HCT116 (cell line): ENCODE measurements around the gene USF2. TPM values are rescaled to one million over a fixed set of nuclear protein-coding genes. Genes with fewer than 3 reads are reported as not detected.
"Not testable (repeated sequence)": the region's sequence is repeated elsewhere in the genome, so short reads cannot be mapped to it uniquely, and the experiment has no call there.

Experiments
- ATAC-seq: fragments of 200-7000 bp; cut with Tn5 transposase; 2 replicates; pipeline ENCODE4 v1.9.1; 2020; ENCODE audit warnings: mild to moderate bottlenecking, moderate library complexity
- BruUV-seq: library from RNA; stranded (reverse); fragments of 400-500 nt; replicated peaks from 2 replicates; lab custom pipeline; 2021; lab: Mats Ljungman, UMichigan
- CTCF ChIA-PET: fragments of 300-600 bp; sonication (Branson Sonifier 250); formaldehyde crosslinking; loops from one replicate; lab custom pipeline; 2021; ENCODE audit warnings: antibody characterized with exemption; lab: Charles Lee
- POLR2A ChIA-PET: fragments of 300-600, 350-600 bp; sonication (Branson Sonifier 250); formaldehyde crosslinking; loops from one replicate; lab custom pipeline; 2021; ENCODE audit warnings: antibody characterized with exemption; lab: Charles Lee
- RAD21 ChIA-PET, 2 experiments: fragments of 300-600 bp; sonication (Branson Sonifier 250); formaldehyde crosslinking; loops; one replicate each; lab custom pipeline; 2023; ENCODE audit warnings: low total read pairs in 2 of 2; ENCODE audit not compliant: uncharacterized antibody in 2 of 2, unreplicated experiment in 2 of 2, low non-redundant PET in 1 of 2; lab: Charles Lee
- DNase-seq: peaks from one replicate; pipeline ENCODE4 v3.0.0-alpha.2; 2010; ENCODE audit warnings: low read depth, low spot score
- H2AFZ ChIP-seq: fragments of 200-600 bp; shearing (Covaris generic), sonication (generic); 2 replicates; pipeline ENCODE4 v1.6.1; 2017; ENCODE audit warnings: low read depth, mixed run types, mixed read lengths, antibody characterized with exemption, low read length; ENCODE audit not compliant: poor library complexity, severe bottlenecking
- H3K27ac ChIP-seq: 2 replicates; pipeline ENCODE4 v1.5.1; 2012; ENCODE audit warnings: low read depth, low read length
- H3K27me3 ChIP-seq: fragments of 200-600 bp; sonication (generic); 2 replicates; pipeline ENCODE4 v1.6.1; 2016; ENCODE audit warnings: mixed run types, low read length, mixed read lengths; ENCODE audit not compliant: insufficient read depth
- H3K36me3 ChIP-seq, 2 experiments: fragments of 200-500 bp in 1 of 2; fragments of 200-600 bp in 1 of 2; sonication (Bioruptor generic) in 1 of 2; sonication (generic) in 1 of 2; 2 replicates each; pipeline versions ENCODE4 v1.5.1 to v1.6.1; 2014 to 2016; ENCODE audit warnings: low read length in 2 of 2, inconsistent platforms in 1 of 2, mixed read lengths in 1 of 2, mixed run types in 1 of 2; ENCODE audit not compliant: insufficient read depth in 2 of 2, control insufficient read depth in 1 of 2
- H3K4me1 ChIP-seq, 2 experiments: fragments of 200-600 bp in 1 of 2; sonication (generic) in 1 of 2; 2 replicates each; pipeline versions ENCODE4 v1.5.1 to v1.6.1; 2012 to 2017; ENCODE audit warnings: low read length in 2 of 2, inconsistent platforms in 1 of 2, mild to moderate bottlenecking in 1 of 2, mixed read lengths in 1 of 2, mixed run types in 1 of 2, moderate library complexity in 1 of 2; ENCODE audit not compliant: insufficient read depth in 2 of 2, control insufficient read depth in 1 of 2
- H3K4me2 ChIP-seq: fragments of 200-600 bp; sonication (generic); 2 replicates; pipeline ENCODE4 v1.6.1; 2017; ENCODE audit warnings: mixed run types, low read length, mixed read lengths
- H3K4me3 ChIP-seq, 2 experiments: fragments of 200-600 bp in 1 of 2; sonication (generic) in 1 of 2; replicated peaks in 1 of 2; 2 replicates each; pipeline ENCODE4 v1.5.1; 2011 to 2016; ENCODE audit warnings: low read length in 2 of 2, control low read depth in 1 of 2, low read depth in 1 of 2, mild to moderate bottlenecking in 1 of 2, mixed read lengths in 1 of 2, mixed run types in 1 of 2
- H3K79me2 ChIP-seq: fragments of 200-600 bp; sonication (generic); 2 replicates; pipeline ENCODE4 v1.6.1; 2017; ENCODE audit warnings: mild to moderate bottlenecking, mixed run types, low read length, moderate library complexity, mixed read lengths; ENCODE audit not compliant: insufficient read depth
- H3K9ac ChIP-seq: fragments of 200-600 bp; sonication (generic); 2 replicates; pipeline ENCODE4 v1.6.1; 2016; ENCODE audit warnings: low read length, mixed read lengths
- H3K9me2 ChIP-seq: fragments of 200-600 bp; sonication (generic), shearing (Covaris generic); 2 replicates; pipeline ENCODE4 v1.6.1; 2017; ENCODE audit warnings: mixed run types, mild to moderate bottlenecking, moderate library complexity; ENCODE audit not compliant: insufficient read depth
- H3K9me3 ChIP-seq, 2 experiments: fragments of 200-500 bp in 1 of 2; fragments of 200-600 bp in 1 of 2; sonication (Bioruptor generic) in 1 of 2; sonication (generic) in 1 of 2; 2 replicates each; pipeline ENCODE4 v1.6.1; 2014 to 2017; ENCODE audit warnings: low read length in 2 of 2, mixed read lengths in 2 of 2, inconsistent platforms in 1 of 2, low read depth in 1 of 2, mild to moderate bottlenecking in 1 of 2, mixed run types in 1 of 2, moderate library complexity in 1 of 2; ENCODE audit not compliant: control insufficient read depth in 1 of 2, insufficient read depth in 1 of 2
- H4K20me1 ChIP-seq: fragments of 200-600 bp; sonication (generic), shearing (Covaris generic); 2 replicates; pipeline ENCODE4 v1.6.1; 2017; ENCODE audit warnings: mixed run types, mild to moderate bottlenecking, moderate library complexity; ENCODE audit not compliant: insufficient read depth
- CBX3 ChIP-seq: IDR thresholded peaks from 2 replicates; pipeline ENCODE4 v1.6.1; 2012; ENCODE audit warnings: low read depth
- CEBPB ChIP-seq: IDR thresholded peaks from 2 replicates; pipeline ENCODE4 v1.6.1; 2012; ENCODE audit warnings: low read depth
- CTCF ChIP-seq, 3 experiments: fragments of 200-600 bp in 1 of 3; sonication (generic) in 1 of 3; IDR thresholded peaks in 2 of 3; conservative IDR thresholded peaks in 1 of 3; 2 replicates each; pipeline ENCODE4 v1.5.1; 2012 to 2017; ENCODE audit warnings: low read depth in 2 of 3, low read length in 2 of 3, antibody characterized with exemption in 1 of 3, borderline replicate concordance in 1 of 3, control low read depth in 1 of 3, mild to moderate bottlenecking in 1 of 3, mixed read lengths in 1 of 3, mixed run types in 1 of 3, moderate library complexity in 1 of 3; ENCODE audit not compliant: insufficient read depth in 1 of 3
- ELF1 ChIP-seq: IDR thresholded peaks from 2 replicates; pipeline ENCODE4 v1.6.1; 2012; ENCODE audit warnings: low read depth, borderline replicate concordance
- EZH2 ChIP-seq: fragments of 200-600 bp; sonication (generic); IDR thresholded peaks from 2 replicates; pipeline ENCODE4 v1.6.1; 2017; ENCODE audit warnings: antibody characterized with exemption, mixed run types
- FOSL1 ChIP-seq: IDR thresholded peaks from 2 replicates; pipeline ENCODE4 v1.6.1; 2012; ENCODE audit warnings: low read depth
- JUND ChIP-seq: IDR thresholded peaks from 2 replicates; pipeline ENCODE4 v1.6.1; 2012
- POLR2AphosphoS5 ChIP-seq: IDR thresholded peaks from 2 replicates; pipeline ENCODE4 v1.6.1; 2011; ENCODE audit warnings: mild to moderate bottlenecking, low read depth, low read length, moderate library complexity
- RAD21 ChIP-seq: IDR thresholded peaks from 2 replicates; pipeline ENCODE4 v1.6.1; 2012; ENCODE audit warnings: low read depth, mild to moderate bottlenecking
- SIN3A ChIP-seq: IDR thresholded peaks from 2 replicates; pipeline ENCODE4 v1.6.1; 2012; ENCODE audit warnings: low read depth
- SP1 ChIP-seq: IDR thresholded peaks from 2 replicates; pipeline ENCODE4 v1.6.1; 2012; ENCODE audit warnings: low read depth
- SRF ChIP-seq: IDR thresholded peaks from 2 replicates; pipeline ENCODE4 v1.6.1; 2012; ENCODE audit warnings: low read depth
- TCF7L2 ChIP-seq: IDR thresholded peaks from 2 replicates; pipeline ENCODE4 v1.7.0; 2011; ENCODE audit warnings: borderline replicate concordance, inconsistent platforms; ENCODE audit not compliant: insufficient read depth, insufficient read length; ENCODE audit errors: extremely low read depth
- YY1 ChIP-seq: IDR thresholded peaks from 2 replicates; pipeline ENCODE4 v1.6.1; 2011; ENCODE audit warnings: low read length, low read depth, moderate library complexity, mild to moderate bottlenecking; ENCODE audit not compliant: insufficient replicate concordance; ENCODE audit errors: extremely low read depth
- ZNF274 ChIP-seq: fragments of 200-500 bp; sonication (Bioruptor generic); IDR thresholded peaks from 2 replicates; pipeline ENCODE4 v1.6.1; 2014; ENCODE audit warnings: mild to moderate bottlenecking, low read depth, low read length, inconsistent platforms
- intact Hi-C: fragments of 100-400 bp; cut with micrococcal nuclease; formaldehyde crosslinking; loops from 2 replicates; pipeline ENCODE4 v1.10.0; 2022
- total RNA-seq: library from RNA; stranded (reverse); gene quantifications from one replicate; pipeline ENCODE4 v1.2.1, GENCODE V29; 2021; ENCODE audit not compliant: unreplicated experiment
- TF ChIP-seq, protein P1 (sequence below): IDR thresholded peaks from 2 replicates; pipeline ENCODE4 v1.6.1; 2012; ENCODE audit warnings: low read depth

USF2 gene
- total RNA-seq, 1 experiment from 2014 or later, result 98.4 TPM

GRCh38 chr19:35285095-35285449 lies 16.3 kb downstream of the USF2 start:
- no peak for ATAC-seq
- Histone ChIP-seq H3K27ac (no peak overlapping the region), H3K27me3 (no peaks in the 10 kb centered on the region), H3K36me3 (no peaks in the 10 kb centered on the region), H3K9ac (no peak overlapping the region), H4K20me1 (no peaks in the 10 kb centered on the region), H3K4me1 (peaks cover 0 to 6% of the 10 kb centered on the region in 2 experiments; a peak in 1 of 4 replicates), H3K4me2 (no peak overlapping the region), H3K4me3 (no peak overlapping the region), H3K9me3 (no peaks in the 10 kb centered on the region), H3K79me2 (no peaks in the 10 kb centered on the region), H2AFZ (no peak overlapping the region), H3K9me2 (no peaks in the 10 kb centered on the region)
- no TSS peak for BruUV-seq
- ChIA-PET POLR2A (no interaction called here), RAD21 (no interaction called here), CTCF (no interaction called here)
- intact Hi-C loops, result no loop called here
- no peak for DNase-seq
- TF ChIP-seq TCF7L2 (no peak), ELF1 (no peak), YY1 (no peak), FOSL1 (no peak), RAD21 (no peak), CBX3 (no peak), ZNF274 (no peak), EZH2 (no peak), CTCF (IDR thresholded peaks at IDR 0.05 in 2 of 3, conservative IDR thresholded peaks at IDR 0.05 in 1 of 3; ENCODE audit: borderline replicate concordance in 1 of 3, insufficient read depth in 1 of 3, low read depth in 2 of 3, low read length in 2 of 3) (no peak), POLR2AphosphoS5 (no peak), JUND (no peak), SIN3A (no peak), SRF (no peak), SP1 (no peak), CEBPB (no peak)
- TF ChIP-seq, protein P1, sequence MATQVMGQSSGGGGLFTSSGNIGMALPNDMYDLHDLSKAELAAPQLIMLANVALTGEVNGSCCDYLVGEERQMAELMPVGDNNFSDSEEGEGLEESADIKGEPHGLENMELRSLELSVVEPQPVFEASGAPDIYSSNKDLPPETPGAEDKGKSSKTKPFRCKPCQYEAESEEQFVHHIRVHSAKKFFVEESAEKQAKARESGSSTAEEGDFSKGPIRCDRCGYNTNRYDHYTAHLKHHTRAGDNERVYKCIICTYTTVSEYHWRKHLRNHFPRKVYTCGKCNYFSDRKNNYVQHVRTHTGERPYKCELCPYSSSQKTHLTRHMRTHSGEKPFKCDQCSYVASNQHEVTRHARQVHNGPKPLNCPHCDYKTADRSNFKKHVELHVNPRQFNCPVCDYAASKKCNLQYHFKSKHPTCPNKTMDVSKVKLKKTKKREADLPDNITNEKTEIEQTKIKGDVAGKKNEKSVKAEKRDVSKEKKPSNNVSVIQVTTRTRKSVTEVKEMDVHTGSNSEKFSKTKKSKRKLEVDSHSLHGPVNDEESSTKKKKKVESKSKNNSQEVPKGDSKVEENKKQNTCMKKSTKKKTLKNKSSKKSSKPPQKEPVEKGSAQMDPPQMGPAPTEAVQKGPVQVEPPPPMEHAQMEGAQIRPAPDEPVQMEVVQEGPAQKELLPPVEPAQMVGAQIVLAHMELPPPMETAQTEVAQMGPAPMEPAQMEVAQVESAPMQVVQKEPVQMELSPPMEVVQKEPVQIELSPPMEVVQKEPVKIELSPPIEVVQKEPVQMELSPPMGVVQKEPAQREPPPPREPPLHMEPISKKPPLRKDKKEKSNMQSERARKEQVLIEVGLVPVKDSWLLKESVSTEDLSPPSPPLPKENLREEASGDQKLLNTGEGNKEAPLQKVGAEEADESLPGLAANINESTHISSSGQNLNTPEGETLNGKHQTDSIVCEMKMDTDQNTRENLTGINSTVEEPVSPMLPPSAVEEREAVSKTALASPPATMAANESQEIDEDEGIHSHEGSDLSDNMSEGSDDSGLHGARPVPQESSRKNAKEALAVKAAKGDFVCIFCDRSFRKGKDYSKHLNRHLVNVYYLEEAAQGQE, result no peak

GRCh38 chr19:35285465-35285864 lies 16.7 kb downstream of the USF2 start:
- ATAC-seq, H2AFZ ChIP-seq, H4K20me1 ChIP-seq, BruUV-seq, H3K27ac ChIP-seq, H3K27me3 ChIP-seq, H3K4me2 ChIP-seq, H3K79me2 ChIP-seq, DNase-seq, CTCF ChIA-PET, H3K4me3 ChIP-seq, H3K36me3 ChIP-seq, H3K4me1 ChIP-seq, H3K9ac ChIP-seq, intact Hi-C loops, H3K9me3 ChIP-seq, RAD21 ChIA-PET, POLR2A ChIA-PET, H3K9me2 ChIP-seq: not testable (repeated sequence)
